K562 (cell line): ENCODE measurements around the gene NTM. TPM values are rescaled to one million over a fixed set of nuclear protein-coding genes. Genes with fewer than 3 reads are reported as not detected.

Experiments
- ATAC-seq: fragments of 200-7000 bp; cut with Tn5 transposase; 3 replicates; pipeline ENCODE4 v1.9.1; 2020; ENCODE audit warnings: moderate library complexity
- BruUV-seq: library from RNA; stranded (reverse); fragments of 400-500 nt; replicated peaks from 2 replicates; lab custom pipeline; 2021; lab: Mats Ljungman, UMichigan
- CTCF ChIA-PET: fragments of 300-600 bp; formaldehyde crosslinking; extraction: SDS; loops from one replicate; lab custom pipeline; 2021; ENCODE audit warnings: low intra/inter-chr PET ratio; lab: Yijun Ruan, JAX
- POLR2A ChIA-PET: fragments of 300-600, 350-650 bp; sonication (Branson Sonifier 250); formaldehyde crosslinking; extraction: SDS; loops from one replicate; lab custom pipeline; 2021; ENCODE audit warnings: antibody characterized with exemption, inconsistent platforms; lab: Yijun Ruan, JAX
- DNase-seq, 4 experiments: peaks; one replicate each; pipeline versions ENCODE4 v3.0.0 to v3.0.0-alpha.2; 2011 to 2018; ENCODE audit warnings: low spot score in 3 of 4, mixed read lengths in 3 of 4; ENCODE audit errors: extremely low read depth in 1 of 4
- FAIRE-seq: peaks from 2 replicates; lab custom pipeline; 2011; peaks lifted over from hg19 to GRCh38; lab: Jason Lieb, UNC
- H2AFZ ChIP-seq: 2 replicates; pipeline ENCODE4 v1.6.0; 2011; ENCODE audit warnings: low read depth, low read length, control low read depth, inconsistent platforms
- H3K27ac ChIP-seq: fragments of 200-600 bp; 3 replicates; pipeline ENCODE4 v1.8.0; 2011; ENCODE audit warnings: low read depth, mild to moderate bottlenecking, control low read depth, inconsistent platforms, low read length, moderate library complexity, mixed read lengths; ENCODE audit errors: extremely low read depth
- H3K27me3 ChIP-seq, 2 experiments: fragments of 300-600 bp in 1 of 2; 2 replicates in 1 of 2; 3 replicates in 1 of 2; pipeline versions ENCODE4 v1.6.0 to v1.8.0; 2011; ENCODE audit warnings: inconsistent platforms in 2 of 2, low read length in 2 of 2, mild to moderate bottlenecking in 1 of 2, mixed read lengths in 1 of 2, moderate library complexity in 1 of 2; ENCODE audit not compliant: control insufficient read depth in 2 of 2, insufficient read depth in 2 of 2
- H3K36me3 ChIP-seq: fragments of 300-600 bp; 3 replicates; pipeline ENCODE4 v1.8.0; 2011; ENCODE audit warnings: mild to moderate bottlenecking, low read length, inconsistent platforms; ENCODE audit not compliant: control insufficient read depth, insufficient read depth
- H3K4me1 ChIP-seq, 2 experiments: fragments of 200-600 bp in 1 of 2; replicated peaks in 1 of 2; 2 replicates in 1 of 2; 3 replicates in 1 of 2; pipeline versions ENCODE4 v1.5.1 to v1.8.0; 2011; ENCODE audit warnings: inconsistent platforms in 2 of 2, low read length in 2 of 2, mild to moderate bottlenecking in 1 of 2, mixed read lengths in 1 of 2, moderate library complexity in 1 of 2; ENCODE audit not compliant: control insufficient read depth in 2 of 2, insufficient read depth in 2 of 2
- H3K4me2 ChIP-seq: 2 replicates; pipeline ENCODE4 v1.6.1; 2011; ENCODE audit warnings: low read length, control low read depth, inconsistent platforms, mixed read lengths; ENCODE audit not compliant: insufficient read depth
- H3K4me3 ChIP-seq: fragments of 200-600 bp; sonication (generic), shearing (Covaris generic); 2 replicates; pipeline ENCODE4 v1.5.1; 2016; ENCODE audit warnings: control low read depth, inconsistent platforms
- H3K79me2 ChIP-seq: fragments of 200-600 bp; 3 replicates; pipeline ENCODE4 v1.8.0; 2011; ENCODE audit warnings: low read length, inconsistent platforms; ENCODE audit not compliant: control insufficient read depth, insufficient read depth
- H3K9ac ChIP-seq, 2 experiments: 2 replicates each; pipeline versions ENCODE4 v1.6.0 to v1.6.1; 2011; ENCODE audit warnings: low read depth in 2 of 2, low read length in 2 of 2, control low read depth in 1 of 2, inconsistent platforms in 1 of 2, mild to moderate bottlenecking in 1 of 2, mixed read lengths in 1 of 2; ENCODE audit not compliant: insufficient read depth in 1 of 2
- H3K9me1 ChIP-seq: one replicate; pipeline ENCODE4 v1.6.0; 2011; ENCODE audit warnings: inconsistent platforms, mild to moderate bottlenecking, low read length, moderate library complexity; ENCODE audit not compliant: control insufficient read depth, insufficient read depth
- H3K9me3 ChIP-seq: replicated peaks from 2 replicates; pipeline ENCODE4 v1.5.1; 2011; ENCODE audit warnings: low read depth, low read length, inconsistent platforms; ENCODE audit not compliant: control insufficient read depth, insufficient read depth
- H4K20me1 ChIP-seq: replicated peaks from 2 replicates; pipeline ENCODE4 v1.6.1; 2011; ENCODE audit warnings: low read length, inconsistent platforms, mixed read lengths; ENCODE audit not compliant: control insufficient read depth, insufficient read depth
- CHAMP1 ChIP-seq: fragments of 450-650 bp; IDR thresholded peaks from 2 replicates; pipeline ENCODE4 v1.6.1; 2016; ENCODE audit warnings: mild to moderate bottlenecking
- ID3 ChIP-seq, 2 experiments: fragments of 250-450 bp in 1 of 2; fragments of 450-650 bp in 1 of 2; sonication (Bioruptor Pico) in 1 of 2; IDR thresholded peaks; 2 replicates each; pipeline versions ENCODE4 v1.6.1 to v1.8.0; 2016 to 2021; ENCODE audit warnings: mild to moderate bottlenecking in 2 of 2, moderate library complexity in 2 of 2, missing compliant biosample characterization in 1 of 2, missing genetic modification characterization in 1 of 2
- WGBS: fragments of 100-300 bp; shearing (Covaris generic); methylation state at CpG from one replicate; pipeline ENCODE4 v1.1.6; 2016; ENCODE audit warnings: low coverage, mixed read lengths; ENCODE audit not compliant: insufficient coverage; ENCODE audit errors: missing lambda C conversion rate; 5-methylcytosine and 5-hydroxymethylcytosine counted together
- in situ Hi-C: fragments of 300-500 bp; cut with MboI; formaldehyde crosslinking; loops from 4 replicates; pipeline ENCODE4 v1.15.0; 2018; ENCODE audit warnings: inconsistent platforms, mixed read lengths
- intact Hi-C: fragments of 100-400 bp; cut with micrococcal nuclease; formaldehyde crosslinking; loops from 2 replicates; pipeline ENCODE4 v1.14.2; 2022
- polyA plus RNA-seq, 8 experiments: library from polyadenylated mRNA; depleted of rRNA in 4 of 8; stranded (reverse) in 5 of 8; unstranded in 3 of 8; fragments of >200 nt; fragmentation: Nextera tagmentation in 2 of 8; fragmentation: Illumina TruSeq in 1 of 8; extraction: Ambion mirVana in 2 of 8; extraction: Trizol in 1 of 8; gene quantifications; 2 replicates each; pipeline versions ENCODE4 v1.2.1 to v1.2.3, GENCODE V29; 2011 to 2014; ENCODE audit warnings: inconsistent platforms in 1 of 8, missing spikeins in 1 of 8
- total RNA-seq, 7 experiments: library from RNA; depleted of rRNA in 6 of 7; stranded (reverse); fragments of >200 nt in 6 of 7; fragmentation: Illumina TruSeq in 2 of 7; extraction: Trizol in 2 of 7; gene quantifications; 2 replicates each; pipeline versions ENCODE4 v1.2.1 to v1.2.3, GENCODE V29; 2011 to 2021; ENCODE audit warnings: low replicate concordance in 1 of 7

The NTM gene
- total and polyA plus RNA-seq, 9 of the 15 experiments (the other 6 are each of a cell fraction or from before 2014, with no cell fraction given): not detected

GRCh38 chr11:131904756-131905155, 534.3 kb downstream of the NTM start:
- in situ Hi-C loops: no loop called here
- 0% methylated on average over 3 of the region's 3 CpGs for WGBS
- Histone ChIP-seq H3K4me3 (no peak overlapping the region), H3K4me2 (no peak overlapping the region), H3K9me3 (no peaks in the 10 kb centered on the region), H3K36me3 (no peaks in the 10 kb centered on the region), H2AFZ (no peak overlapping the region)
- POLR2A ChIA-PET: interaction anchor here (0.6 to 0.7 kb wide), 2 partner anchors 196 to 568 kb away, joined by 3 read pairs; no protein-coding TSS in a partner anchor
- FAIRE-seq (no peak), ATAC-seq (no peak)
- CTCF ChIA-PET: no interaction called here
- no peak for TF ChIP-seq ID3 (CRISPR knock-in tag; IDR thresholded peaks at IDR 0.05)
- no peak for TF ChIP-seq ID3 (tag; IDR thresholded peaks at IDR 0.05)
- TF ChIP-seq CHAMP1: no peak
- TF ChIP-seq, all 486 proteins: peak for 0
- no TSS peak for BruUV-seq
- Histone ChIP-seq H3K79me2 (no peaks in the 10 kb centered on the region), H3K27me3 (no peaks in the 10 kb centered on the region), H4K20me1 (no peaks in the 10 kb centered on the region), H3K9me1 (no peaks in the 10 kb centered on the region), H3K9ac (no peak overlapping the region), H3K27ac (no peak overlapping the region), H3K4me1 (no peaks in the 10 kb centered on the region)
- intact Hi-C loops: no loop called here
- DNase-seq: no peak
